HL-60 (cell line): ENCODE results near the gene RASA1.
"Not testable (repeated sequence)": the region's sequence is repeated elsewhere in the genome, so short reads cannot be mapped to it uniquely, and the experiment has no call there.

ENCODE experiments used
- DNase-seq, 2 experiments: peaks; one replicate each; pipeline ENCODE4 v3.0.0-alpha.2; 2010 to 2020; ENCODE audit warnings: low read depth in 1 of 2, low spot score in 1 of 2
- H3K27ac ChIP-seq: fragments of 250-450 bp; sonication (Bioruptor Pico); replicated peaks from 2 replicates; pipeline ENCODE4 v1.5.1; 2020; ENCODE audit warnings: mild to moderate bottlenecking, moderate library complexity
- H3K27me3 ChIP-seq: fragments of 250-450 bp; sonication (Bioruptor Pico); 2 replicates; pipeline ENCODE4 v1.5.1; 2021; ENCODE audit warnings: mild to moderate bottlenecking, moderate library complexity; ENCODE audit not compliant: insufficient read depth, poor library complexity, severe bottlenecking
- H3K4me3 ChIP-seq: replicated peaks from 2 replicates; pipeline ENCODE4 v1.5.1; 2011; ENCODE audit warnings: mild to moderate bottlenecking, control low read depth, low read length; ENCODE audit not compliant: insufficient read depth
- GABPA ChIP-seq: IDR thresholded peaks from 2 replicates; pipeline ENCODE4 v1.6.1; 2012; ENCODE audit warnings: low read depth
- POLR2AphosphoS5 ChIP-seq: IDR thresholded peaks from 2 replicates; pipeline ENCODE4 v1.6.1; 2012; ENCODE audit warnings: low read depth
- SPI1 ChIP-seq: IDR thresholded peaks from 2 replicates; pipeline ENCODE4 v1.6.1; 2012; ENCODE audit warnings: low read depth, mild to moderate bottlenecking, borderline replicate concordance
- TF ChIP-seq, protein P1 (sequence below): IDR thresholded peaks from one replicate; pipeline ENCODE4 v1.5.1; 2011; ENCODE audit warnings: low read length, control low read depth, inconsistent platforms; ENCODE audit not compliant: insufficient read depth
- TF ChIP-seq, protein P2 (sequence below): IDR thresholded peaks from 2 replicates; pipeline ENCODE4 v1.6.1; 2012; ENCODE audit warnings: low read depth; ENCODE audit not compliant: insufficient replicate concordance

Gene RASA1

DNA sequence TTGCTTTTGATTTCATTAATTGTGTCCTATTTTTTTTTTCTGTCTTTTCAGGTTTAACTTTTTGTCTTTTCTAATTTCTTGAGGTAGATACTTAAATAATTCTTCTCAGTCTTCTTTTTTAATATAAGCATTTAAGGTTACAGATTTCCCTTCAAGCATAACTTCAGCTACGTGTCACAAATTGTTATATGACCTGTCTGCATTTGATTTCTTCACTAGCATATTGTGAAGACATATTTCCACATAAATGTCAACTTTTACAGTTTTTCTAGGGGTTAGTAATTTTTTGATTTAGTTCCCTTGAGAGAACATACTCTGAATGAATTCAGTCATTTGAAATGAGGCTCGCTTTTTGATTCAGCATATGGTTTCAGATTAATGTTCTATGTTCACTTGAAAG is 35.6 kb downstream of the RASA1 start:
- DNase-seq, result no peak
- TF ChIP-seq, protein P1, sequence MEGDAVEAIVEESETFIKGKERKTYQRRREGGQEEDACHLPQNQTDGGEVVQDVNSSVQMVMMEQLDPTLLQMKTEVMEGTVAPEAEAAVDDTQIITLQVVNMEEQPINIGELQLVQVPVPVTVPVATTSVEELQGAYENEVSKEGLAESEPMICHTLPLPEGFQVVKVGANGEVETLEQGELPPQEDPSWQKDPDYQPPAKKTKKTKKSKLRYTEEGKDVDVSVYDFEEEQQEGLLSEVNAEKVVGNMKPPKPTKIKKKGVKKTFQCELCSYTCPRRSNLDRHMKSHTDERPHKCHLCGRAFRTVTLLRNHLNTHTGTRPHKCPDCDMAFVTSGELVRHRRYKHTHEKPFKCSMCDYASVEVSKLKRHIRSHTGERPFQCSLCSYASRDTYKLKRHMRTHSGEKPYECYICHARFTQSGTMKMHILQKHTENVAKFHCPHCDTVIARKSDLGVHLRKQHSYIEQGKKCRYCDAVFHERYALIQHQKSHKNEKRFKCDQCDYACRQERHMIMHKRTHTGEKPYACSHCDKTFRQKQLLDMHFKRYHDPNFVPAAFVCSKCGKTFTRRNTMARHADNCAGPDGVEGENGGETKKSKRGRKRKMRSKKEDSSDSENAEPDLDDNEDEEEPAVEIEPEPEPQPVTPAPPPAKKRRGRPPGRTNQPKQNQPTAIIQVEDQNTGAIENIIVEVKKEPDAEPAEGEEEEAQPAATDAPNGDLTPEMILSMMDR, result no peak
- TF ChIP-seq SPI1 (no peak), POLR2AphosphoS5 (no peak), GABPA (no peak)
- TF ChIP-seq, protein P2, sequence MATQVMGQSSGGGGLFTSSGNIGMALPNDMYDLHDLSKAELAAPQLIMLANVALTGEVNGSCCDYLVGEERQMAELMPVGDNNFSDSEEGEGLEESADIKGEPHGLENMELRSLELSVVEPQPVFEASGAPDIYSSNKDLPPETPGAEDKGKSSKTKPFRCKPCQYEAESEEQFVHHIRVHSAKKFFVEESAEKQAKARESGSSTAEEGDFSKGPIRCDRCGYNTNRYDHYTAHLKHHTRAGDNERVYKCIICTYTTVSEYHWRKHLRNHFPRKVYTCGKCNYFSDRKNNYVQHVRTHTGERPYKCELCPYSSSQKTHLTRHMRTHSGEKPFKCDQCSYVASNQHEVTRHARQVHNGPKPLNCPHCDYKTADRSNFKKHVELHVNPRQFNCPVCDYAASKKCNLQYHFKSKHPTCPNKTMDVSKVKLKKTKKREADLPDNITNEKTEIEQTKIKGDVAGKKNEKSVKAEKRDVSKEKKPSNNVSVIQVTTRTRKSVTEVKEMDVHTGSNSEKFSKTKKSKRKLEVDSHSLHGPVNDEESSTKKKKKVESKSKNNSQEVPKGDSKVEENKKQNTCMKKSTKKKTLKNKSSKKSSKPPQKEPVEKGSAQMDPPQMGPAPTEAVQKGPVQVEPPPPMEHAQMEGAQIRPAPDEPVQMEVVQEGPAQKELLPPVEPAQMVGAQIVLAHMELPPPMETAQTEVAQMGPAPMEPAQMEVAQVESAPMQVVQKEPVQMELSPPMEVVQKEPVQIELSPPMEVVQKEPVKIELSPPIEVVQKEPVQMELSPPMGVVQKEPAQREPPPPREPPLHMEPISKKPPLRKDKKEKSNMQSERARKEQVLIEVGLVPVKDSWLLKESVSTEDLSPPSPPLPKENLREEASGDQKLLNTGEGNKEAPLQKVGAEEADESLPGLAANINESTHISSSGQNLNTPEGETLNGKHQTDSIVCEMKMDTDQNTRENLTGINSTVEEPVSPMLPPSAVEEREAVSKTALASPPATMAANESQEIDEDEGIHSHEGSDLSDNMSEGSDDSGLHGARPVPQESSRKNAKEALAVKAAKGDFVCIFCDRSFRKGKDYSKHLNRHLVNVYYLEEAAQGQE, result no peak
- Histone ChIP-seq H3K4me3 (no peak overlapping the region), H3K27me3 (no peaks in the 10 kb centered on the region), H3K27ac (no peak overlapping the region)

DNA sequence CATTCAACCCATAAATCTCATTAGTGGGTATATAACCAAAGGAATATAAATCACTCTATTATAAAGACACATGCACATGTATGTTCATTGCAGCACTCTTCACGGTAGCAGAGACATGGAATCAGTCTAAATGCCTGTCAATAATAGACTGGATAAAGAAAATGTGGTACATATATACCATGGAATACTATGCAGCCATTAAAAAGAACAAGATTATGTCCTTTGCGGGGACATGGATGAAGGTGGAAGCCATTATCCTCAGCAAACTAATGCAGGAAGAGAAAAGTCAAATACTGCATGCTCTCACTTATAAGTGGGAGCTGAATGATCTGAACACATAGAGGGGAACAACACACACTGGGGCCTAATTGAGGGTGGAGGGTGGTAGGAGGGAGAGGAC is 38.4 kb downstream of the RASA1 start:
- not testable (repeated sequence) for DNase-seq, H3K27me3 ChIP-seq, H3K27ac ChIP-seq, H3K4me3 ChIP-seq

DNA sequence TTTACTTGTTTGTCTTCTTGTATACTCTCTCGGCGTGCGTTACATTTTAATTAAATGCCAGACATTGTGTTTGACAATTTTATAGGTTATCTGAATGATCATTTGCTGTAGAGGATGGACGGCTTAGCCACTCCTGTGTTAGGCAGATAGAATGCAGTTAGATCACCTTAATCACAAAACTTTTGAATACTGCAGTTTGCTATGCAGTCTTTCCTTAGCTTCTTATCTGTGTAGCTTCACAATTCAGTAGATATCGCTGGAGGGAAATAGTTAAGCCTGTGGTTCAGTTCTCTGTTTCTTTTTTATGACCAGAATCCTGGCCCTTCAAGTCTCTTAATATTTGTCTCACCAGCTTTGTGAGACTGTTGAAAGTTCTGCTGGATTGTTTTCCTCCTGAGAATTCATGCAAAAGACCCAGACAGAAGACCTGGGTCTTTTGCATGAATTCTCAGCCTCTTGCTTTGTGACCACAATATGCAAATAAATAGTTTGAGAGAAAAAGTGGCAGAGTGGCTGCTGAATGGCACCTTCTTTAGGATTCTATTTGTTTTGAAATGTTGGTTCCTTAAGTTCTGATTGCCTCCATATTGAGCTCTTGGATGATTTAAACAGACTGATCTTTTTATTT is 40.2 kb downstream of the RASA1 start:
- DNase-seq, result no peak
- H3K4me3 ChIP-seq, result no peak overlapping the region
- no peak overlapping the region for H3K27ac ChIP-seq
- TF ChIP-seq, protein P1, result no peak
- no peak for TF ChIP-seq POLR2AphosphoS5
- TF ChIP-seq SPI1, result no peak
- TF ChIP-seq, protein P2, result no peak
- TF ChIP-seq GABPA, result no peak
- H3K27me3 ChIP-seq, result no peaks in the 10 kb centered on the region

DNA sequence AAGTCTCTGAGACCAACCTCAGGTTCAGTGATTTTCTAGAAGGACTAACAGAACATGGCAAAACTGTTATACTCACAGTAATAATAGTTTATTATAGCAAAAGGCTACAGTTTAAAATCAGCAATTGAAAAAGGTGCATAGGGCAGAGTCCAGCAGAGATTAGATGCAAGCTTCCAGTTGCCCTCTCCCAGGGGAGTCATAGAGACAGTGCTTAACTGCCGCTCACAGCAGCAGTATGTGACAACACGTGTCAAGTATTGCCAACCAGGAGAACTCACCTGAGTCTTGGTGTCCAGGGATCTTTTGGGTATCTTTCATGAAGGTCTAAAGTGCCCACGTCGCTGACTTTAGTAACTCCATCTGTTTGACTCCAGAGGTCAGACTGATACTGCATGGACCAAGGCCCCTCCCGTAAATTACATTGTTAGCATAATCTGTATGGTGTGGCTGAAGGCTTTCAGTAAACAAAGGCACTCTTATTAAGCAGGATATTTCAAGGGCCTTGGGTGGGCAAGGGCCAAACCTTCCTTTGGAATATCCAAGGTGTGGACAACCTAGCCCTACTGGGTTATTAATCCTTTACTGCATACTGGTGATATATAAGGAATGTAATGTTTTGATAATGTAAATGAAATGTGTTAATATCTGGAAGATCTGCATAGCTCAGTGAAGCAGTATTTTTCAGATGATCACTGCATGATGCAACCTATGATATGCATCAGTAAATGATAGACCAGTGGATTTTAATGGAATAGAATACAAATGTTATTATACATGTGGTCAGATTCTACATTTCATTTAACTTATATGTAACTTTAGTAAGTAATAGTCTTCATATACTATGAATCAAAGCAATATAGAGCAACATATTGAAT is 44.0 kb downstream of the RASA1 start:
- no peak overlapping the region for H3K4me3 ChIP-seq
- no peaks in the 10 kb centered on the region for H3K27me3 ChIP-seq
- H3K27ac ChIP-seq, result no peak overlapping the region
- DNase-seq, result no peak
- no peak for TF ChIP-seq SPI1
- TF ChIP-seq, protein P1, result no peak
